ENCODE data around the gene WFIKKN2.
A peak's percentile ranks its signal among the peaks of the same experiment; 100 is the strongest.

The WFIKKN2 gene

DNA sequence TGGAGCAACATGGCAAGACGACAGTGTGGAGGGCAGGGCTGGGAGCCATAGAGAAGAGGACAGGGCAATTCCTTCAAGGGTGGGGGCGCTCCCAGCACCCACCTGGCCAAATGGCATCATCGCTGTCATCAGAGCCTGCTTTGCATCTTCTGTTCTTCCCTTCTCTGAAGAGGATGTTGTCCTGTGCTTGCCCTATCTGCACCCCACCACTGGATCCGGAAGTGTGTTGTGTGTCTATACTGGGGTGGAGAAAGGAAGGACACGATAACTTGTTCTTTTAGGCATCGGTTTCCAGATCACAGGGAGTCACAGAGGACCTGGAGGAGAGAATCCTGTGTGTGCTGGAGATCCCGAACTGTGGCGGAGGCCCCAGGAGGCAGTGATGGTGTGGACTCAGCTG, 42.4 kb upstream of the WFIKKN2 start:
- Mint-ChIP-seq H3K4me1 (peaks cover 13% of the 10 kb centered on the region), H3K27me3 (ENCODE audit: low read depth) (peaks cover 2% of the 10 kb centered on the region), H3K27ac (no peak overlapping the region), H3K36me3 (ENCODE audit: low read depth) (no peaks in the 10 kb centered on the region), H3K9me3 (no peaks in the 10 kb centered on the region), H3K4me3 (no peak overlapping the region)
- TF ChIP-seq, protein P1, sequence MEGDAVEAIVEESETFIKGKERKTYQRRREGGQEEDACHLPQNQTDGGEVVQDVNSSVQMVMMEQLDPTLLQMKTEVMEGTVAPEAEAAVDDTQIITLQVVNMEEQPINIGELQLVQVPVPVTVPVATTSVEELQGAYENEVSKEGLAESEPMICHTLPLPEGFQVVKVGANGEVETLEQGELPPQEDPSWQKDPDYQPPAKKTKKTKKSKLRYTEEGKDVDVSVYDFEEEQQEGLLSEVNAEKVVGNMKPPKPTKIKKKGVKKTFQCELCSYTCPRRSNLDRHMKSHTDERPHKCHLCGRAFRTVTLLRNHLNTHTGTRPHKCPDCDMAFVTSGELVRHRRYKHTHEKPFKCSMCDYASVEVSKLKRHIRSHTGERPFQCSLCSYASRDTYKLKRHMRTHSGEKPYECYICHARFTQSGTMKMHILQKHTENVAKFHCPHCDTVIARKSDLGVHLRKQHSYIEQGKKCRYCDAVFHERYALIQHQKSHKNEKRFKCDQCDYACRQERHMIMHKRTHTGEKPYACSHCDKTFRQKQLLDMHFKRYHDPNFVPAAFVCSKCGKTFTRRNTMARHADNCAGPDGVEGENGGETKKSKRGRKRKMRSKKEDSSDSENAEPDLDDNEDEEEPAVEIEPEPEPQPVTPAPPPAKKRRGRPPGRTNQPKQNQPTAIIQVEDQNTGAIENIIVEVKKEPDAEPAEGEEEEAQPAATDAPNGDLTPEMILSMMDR (IDR thresholded peaks at IDR 0.05; ENCODE audit: unreplicated experiment in 3 of 3) = no peak

DNA sequence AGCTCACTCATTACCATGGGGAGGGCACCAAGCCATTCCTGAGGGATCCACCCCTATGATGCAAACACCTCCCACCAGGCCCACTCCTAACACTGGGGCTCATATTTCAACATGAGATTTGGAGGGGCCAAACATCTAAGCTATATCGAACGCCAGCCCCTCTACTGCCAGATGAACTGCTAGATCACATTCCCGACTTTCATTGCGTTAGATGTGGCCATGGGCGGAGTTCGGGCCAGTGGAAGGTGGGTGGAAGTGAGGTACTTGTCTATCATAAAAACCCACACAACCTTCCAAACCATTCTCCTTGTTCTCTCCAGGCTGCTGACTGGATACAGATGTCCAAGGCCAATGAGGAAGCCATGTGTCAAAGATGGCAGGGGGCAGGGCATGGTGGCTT, 41.0 kb upstream of the WFIKKN2 start:
- Mint-ChIP-seq H3K27ac (no peak overlapping the region), H3K36me3 (ENCODE audit: low read depth) (no peaks in the 10 kb centered on the region), H3K4me3 (no peak overlapping the region), H3K9me3 (no peaks in the 10 kb centered on the region), H3K27me3 (ENCODE audit: low read depth) (peaks cover 4% of the 10 kb centered on the region), H3K4me1 (peaks cover 21% of the 10 kb centered on the region)
- TF ChIP-seq, protein P1 (IDR thresholded peaks at IDR 0.05; ENCODE audit: unreplicated experiment in 3 of 3) = no peak

DNA sequence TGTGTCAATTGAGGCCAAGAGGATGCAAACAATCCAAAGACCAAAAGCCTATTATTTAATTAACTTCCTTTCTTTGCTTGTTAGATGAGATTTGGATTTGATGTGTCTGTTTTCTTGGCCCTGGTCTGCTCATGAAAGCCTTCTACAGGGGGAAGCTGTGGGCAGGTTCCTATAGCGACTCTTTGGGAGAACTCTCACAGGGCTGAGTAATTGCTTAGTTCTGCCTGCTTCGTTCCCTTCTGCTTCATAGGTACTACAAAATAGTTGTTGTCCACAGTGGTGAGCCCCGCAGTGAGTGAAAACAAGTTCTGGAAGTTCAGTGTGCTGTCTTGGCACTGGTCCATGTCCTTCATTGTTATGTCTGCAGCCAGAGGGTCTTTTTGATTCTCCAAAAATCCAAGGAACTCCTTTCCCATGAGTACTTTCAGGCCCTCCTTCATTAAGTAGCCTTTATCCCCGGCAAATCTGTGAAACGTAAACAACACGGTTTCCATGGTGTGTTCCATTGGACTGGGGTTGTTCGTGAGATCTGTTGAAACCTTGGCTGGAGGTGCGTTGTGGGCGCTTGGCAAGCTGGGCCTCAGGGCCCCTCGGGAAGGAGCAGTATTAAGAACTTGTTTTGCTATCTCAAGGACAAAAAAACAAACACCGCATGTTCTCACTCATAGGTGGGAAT, 38.1 kb upstream of the WFIKKN2 start:
- Mint-ChIP-seq H3K36me3 (ENCODE audit: low read depth) (no peaks in the 10 kb centered on the region), H3K4me3 (no peak overlapping the region), H3K9me3 (no peaks in the 10 kb centered on the region), H3K4me1 (peaks cover 24% of the 10 kb centered on the region), H3K27ac (peak overlapping the region in 2 of 3 experiments; percentile 47 to 72), H3K27me3 (ENCODE audit: low read depth) (peaks cover 4% of the 10 kb centered on the region)
- TF ChIP-seq, protein P1 (IDR thresholded peaks at IDR 0.05; ENCODE audit: unreplicated experiment in 3 of 3) = no peak

DNA sequence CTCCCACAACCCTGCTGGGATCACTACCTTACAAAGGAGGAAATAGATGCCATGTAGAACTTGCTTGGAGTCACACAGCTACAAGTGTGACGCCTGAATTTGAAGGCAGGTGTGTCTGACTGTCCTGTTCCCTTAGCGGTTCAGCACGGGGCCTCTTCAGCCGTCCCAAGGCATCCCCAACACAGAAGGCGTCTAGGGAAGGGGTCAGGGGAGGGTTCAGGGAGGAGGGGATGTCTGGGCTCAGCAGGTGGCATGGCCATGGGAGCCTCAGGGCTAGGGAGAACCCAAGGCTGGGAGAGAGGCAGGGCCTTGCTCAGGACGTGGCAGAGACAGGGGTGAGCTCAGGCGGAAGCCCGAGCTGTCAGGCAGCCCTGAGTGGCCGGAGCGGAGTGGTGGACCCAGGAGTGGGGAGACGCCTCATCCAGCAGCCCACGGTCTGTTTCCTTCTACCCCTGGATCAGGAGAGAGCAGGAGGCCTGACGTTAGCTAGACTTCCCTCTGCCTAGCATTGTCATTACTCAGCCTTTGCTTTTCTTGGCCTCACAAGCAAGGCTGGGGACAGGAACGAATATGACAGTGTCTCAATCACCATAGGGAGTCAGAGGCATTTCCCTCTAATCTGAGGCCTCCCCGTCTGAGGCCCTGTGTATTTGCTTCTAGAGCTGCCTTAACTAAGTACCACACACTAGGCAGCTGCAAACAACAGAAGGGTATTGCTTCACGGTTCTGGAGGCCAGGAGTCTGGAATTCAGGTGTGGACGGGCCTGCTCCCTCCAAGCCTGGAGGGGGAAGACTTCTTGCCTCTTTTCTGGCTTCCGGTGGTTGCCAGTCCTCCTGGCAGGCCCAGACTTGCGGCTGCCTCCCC, 36.7 kb upstream of the WFIKKN2 start:
- Mint-ChIP-seq H3K4me1 (peaks cover 27% of the 10 kb centered on the region), H3K4me3 (no peak overlapping the region), H3K36me3 (ENCODE audit: low read depth) (no peaks in the 10 kb centered on the region), H3K27ac (peak overlapping the region in 2 of 3 experiments; percentile 72), H3K9me3 (no peaks in the 10 kb centered on the region), H3K27me3 (ENCODE audit: low read depth) (peaks cover 4% of the 10 kb centered on the region)
- TF ChIP-seq, protein P1 (IDR thresholded peaks at IDR 0.05; ENCODE audit: unreplicated experiment in 3 of 3) = no peak

DNA sequence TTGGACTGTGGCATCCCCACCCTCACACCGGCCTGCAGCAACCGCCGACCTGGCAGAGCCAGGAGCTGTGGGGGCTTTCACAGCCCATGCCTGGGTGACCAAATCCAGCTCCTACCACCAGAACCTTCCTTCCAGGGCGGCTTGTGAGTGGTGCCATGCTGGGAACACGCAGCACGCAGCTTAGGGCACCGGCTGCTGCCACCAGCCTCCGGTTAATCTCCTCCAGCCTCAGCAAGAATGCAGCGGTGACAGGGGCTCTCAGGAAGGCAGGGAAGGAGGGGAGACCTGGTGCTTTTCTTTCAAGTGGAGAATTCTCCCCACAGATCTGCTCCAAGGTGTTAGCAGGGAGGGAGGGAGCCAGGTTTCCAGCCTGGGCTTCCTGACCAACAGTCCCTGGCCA, 35.8 kb upstream of the WFIKKN2 start:
- Mint-ChIP-seq H3K9me3 (no peaks in the 10 kb centered on the region), H3K36me3 (ENCODE audit: low read depth) (no peaks in the 10 kb centered on the region), H3K4me3 (no peak overlapping the region), H3K4me1 (peaks cover 27% of the 10 kb centered on the region), H3K27me3 (ENCODE audit: low read depth) (peaks cover 4% of the 10 kb centered on the region), H3K27ac (no peak overlapping the region)
- TF ChIP-seq, protein P1 (IDR thresholded peaks at IDR 0.05; ENCODE audit: unreplicated experiment in 3 of 3) = no peak

Data from nephron (organoid).